ENCODE results near the gene ONECUT1.

Gene ONECUT1

DNA sequence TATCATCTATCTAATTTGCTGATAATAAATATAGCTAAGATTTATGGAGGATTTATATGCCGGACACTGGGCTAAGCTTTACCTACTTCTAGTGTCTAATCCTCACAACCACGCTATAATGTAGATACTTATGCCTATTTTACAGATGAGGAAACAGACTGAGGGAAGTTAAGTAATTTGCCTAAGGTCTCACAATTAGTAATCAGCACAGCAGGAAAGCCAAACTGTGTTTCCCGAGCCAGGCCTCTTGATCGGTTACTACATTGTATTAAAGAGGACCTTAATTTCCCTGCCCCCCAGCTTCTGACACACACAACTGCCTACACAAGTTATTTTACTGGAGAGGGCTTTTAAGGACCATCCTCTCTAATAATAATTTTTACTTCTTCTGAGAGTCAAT is 40.9 kb downstream of the ONECUT1 start:
- no peak overlapping the region for H3K27ac ChIP-seq
- no peak for TF ChIP-seq ZFX (IDR thresholded peaks at IDR 0.05)
- TF ChIP-seq, protein P1, sequence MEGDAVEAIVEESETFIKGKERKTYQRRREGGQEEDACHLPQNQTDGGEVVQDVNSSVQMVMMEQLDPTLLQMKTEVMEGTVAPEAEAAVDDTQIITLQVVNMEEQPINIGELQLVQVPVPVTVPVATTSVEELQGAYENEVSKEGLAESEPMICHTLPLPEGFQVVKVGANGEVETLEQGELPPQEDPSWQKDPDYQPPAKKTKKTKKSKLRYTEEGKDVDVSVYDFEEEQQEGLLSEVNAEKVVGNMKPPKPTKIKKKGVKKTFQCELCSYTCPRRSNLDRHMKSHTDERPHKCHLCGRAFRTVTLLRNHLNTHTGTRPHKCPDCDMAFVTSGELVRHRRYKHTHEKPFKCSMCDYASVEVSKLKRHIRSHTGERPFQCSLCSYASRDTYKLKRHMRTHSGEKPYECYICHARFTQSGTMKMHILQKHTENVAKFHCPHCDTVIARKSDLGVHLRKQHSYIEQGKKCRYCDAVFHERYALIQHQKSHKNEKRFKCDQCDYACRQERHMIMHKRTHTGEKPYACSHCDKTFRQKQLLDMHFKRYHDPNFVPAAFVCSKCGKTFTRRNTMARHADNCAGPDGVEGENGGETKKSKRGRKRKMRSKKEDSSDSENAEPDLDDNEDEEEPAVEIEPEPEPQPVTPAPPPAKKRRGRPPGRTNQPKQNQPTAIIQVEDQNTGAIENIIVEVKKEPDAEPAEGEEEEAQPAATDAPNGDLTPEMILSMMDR (conservative IDR thresholded peaks at IDR 0.05): no peak

DNA sequence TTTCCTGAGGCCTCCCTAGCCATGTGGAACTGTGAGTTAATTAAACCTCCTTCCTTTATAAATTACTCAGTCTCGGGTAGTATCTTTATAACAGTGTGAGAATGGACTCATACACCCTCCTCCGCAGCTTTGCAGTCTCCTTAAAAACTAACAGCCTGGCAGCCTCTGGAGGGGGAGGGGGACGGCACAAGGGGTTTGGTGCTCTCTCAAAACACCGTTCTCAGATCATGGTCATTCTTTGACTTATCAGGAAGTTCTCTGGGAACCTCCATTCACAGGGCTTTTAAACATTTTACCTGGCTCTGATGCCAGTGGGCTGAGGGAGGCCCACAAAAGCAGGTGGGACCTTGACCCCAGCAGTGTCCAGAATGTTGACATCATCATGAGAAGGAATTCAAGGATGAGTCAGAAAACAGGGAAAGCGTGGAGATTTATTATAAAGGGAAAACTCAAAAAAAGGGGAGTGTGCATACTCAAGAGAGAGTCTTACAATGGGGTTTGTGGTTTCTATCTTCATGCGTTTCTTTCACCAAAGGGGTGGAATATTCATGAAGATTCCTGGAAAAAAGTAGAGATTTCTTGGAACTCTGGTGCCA is 43.9 kb downstream of the ONECUT1 start:
- no peak for TF ChIP-seq ZFX (IDR thresholded peaks at IDR 0.05)
- TF ChIP-seq, protein P1 (conservative IDR thresholded peaks at IDR 0.05): no peak
- no peak overlapping the region for H3K27ac ChIP-seq

DNA sequence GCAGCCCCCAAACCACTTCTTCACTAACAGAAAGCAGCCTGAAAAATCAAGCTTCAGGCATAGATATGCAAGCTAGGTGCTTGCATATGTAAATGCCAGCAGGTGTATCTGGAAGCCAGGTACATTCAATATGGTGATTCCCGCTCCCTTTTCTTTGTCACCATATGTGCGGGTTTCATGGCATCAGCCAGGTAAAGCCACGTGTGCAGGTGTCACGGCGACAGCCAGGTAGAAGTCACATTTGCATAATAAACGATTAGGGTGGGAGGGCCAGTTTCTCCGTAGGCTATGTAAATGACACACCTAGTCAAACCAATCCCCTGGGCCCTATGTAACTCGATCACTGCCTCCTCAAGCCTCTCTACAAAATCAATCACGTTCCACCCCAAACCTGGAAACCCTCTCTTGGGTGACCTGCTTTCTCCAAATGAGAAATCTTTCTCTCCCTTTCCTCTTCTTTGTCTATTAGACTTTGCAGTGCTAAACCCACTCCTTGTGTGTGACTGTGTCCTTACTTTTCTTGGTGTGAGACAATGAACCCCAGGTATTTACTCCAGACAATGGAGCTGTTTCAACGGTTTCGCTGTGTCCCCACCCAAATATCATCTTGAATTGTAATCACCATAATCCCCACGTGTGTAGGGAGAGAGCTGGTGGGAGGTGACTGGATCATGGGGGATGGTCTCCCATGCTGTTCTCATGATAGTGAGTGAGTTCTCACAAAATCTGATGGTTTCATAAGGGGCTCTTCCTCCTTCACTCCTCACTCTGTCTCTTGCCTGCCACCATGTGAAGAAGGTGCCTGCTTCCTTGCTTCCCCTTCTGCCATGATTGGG is 44.6 kb downstream of the ONECUT1 start:
- TF ChIP-seq ZFX (IDR thresholded peaks at IDR 0.05): no peak
- TF ChIP-seq, protein P1 (conservative IDR thresholded peaks at IDR 0.05): no peak
- no peak overlapping the region for H3K27ac ChIP-seq

DNA sequence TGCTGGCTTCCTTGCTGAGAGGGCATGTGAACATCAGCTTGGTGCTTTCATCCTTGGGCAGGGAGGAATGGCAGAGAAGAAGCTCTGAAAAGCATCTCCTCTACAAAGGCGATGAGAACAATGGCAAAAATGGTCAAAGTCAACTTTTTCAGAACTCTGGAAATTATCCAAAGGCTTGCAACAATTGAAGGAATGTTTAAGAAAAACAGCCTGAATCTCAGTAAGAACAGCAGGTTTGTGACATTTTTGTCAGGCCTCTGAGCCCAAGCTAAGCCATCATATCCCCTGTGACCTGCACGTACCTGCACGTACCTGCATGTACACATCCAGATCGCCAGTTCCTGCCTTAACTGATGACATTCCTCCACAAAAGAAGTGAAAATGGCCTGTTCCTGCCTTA is 51.8 kb downstream of the ONECUT1 start:
- no peak for TF ChIP-seq ZFX (IDR thresholded peaks at IDR 0.05)
- TF ChIP-seq, protein P1 (conservative IDR thresholded peaks at IDR 0.05): no peak
- no peak overlapping the region for H3K27ac ChIP-seq

DNA sequence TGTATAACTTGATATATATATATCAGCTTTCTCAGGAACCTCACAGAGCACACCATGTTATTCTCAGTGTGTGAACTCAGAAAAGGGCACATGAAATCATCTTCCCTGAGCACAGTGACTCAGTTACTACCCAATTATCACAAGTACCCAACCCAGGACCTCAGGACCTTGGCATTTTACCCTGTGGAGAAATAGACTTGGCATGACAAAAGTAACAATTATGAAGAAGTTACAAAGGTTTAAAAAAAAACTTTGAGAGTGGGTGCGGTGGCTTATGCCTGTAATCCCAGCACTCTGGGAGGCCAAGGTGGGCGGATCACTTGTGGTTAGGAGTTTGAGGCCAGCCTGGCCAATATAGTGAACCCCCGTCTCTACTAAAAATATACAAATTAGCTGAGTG is 52.4 kb downstream of the ONECUT1 start:
- TF ChIP-seq, protein P1 (conservative IDR thresholded peaks at IDR 0.05): no peak
- no peak for TF ChIP-seq ZFX (IDR thresholded peaks at IDR 0.05)

DNA sequence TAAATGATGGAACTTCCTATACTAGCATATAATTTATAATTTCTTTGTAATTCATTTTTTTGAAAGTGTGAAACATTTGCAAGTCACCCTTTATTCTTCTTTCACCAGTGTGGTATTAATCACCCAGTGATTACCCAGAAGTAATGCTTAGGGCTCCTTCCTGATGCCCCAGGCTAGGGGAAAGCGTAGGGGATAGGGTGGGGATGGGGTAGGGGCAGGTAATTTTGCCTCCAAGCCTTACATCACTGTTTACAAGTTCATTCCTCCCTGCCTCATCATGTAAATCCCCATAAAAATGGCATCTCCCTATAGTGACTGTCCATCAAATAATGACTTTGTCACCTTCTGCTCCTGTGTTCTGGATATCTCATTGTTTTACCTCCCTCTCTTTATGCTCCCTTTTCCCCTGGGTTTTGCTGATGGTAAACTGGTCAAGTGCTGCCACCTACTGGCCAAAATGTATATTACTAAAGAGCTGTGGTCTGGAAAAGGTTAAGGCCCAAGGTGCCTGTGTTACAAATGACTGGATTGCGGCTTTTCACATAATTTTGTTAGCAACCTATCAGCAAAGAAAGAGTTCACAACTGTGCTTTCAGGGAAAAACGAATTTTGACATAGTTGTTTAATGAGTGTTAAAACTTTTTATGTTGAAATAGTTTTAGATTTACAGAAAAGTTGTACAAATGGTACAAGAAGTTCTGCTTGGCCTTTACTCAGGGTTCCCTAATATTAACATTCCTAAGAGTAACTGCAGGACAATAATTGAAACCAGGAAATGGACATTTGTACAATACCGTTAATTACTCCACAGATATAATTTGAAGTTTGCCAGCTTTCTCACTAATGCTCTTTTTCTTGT is 54.7 kb downstream of the ONECUT1 start:
- TF ChIP-seq ZFX (IDR thresholded peaks at IDR 0.05): no peak
- TF ChIP-seq, protein P1 (conservative IDR thresholded peaks at IDR 0.05): peak; percentile 85
- no peak overlapping the region for H3K27ac ChIP-seq

More for the DNA sequence above, 52.4 kb downstream of the ONECUT1 start:
- no peak overlapping the region for H3K27ac ChIP-seq
